Suprapubic skin (tissue), 4 donors: ENCODE data around the gene CELF4. TPM values are rescaled to one million over a fixed set of nuclear protein-coding genes. Genes with fewer than 3 reads are reported as not detected.

ENCODE experiments used
- DNase-seq, 2 donors: peaks; one replicate each; pipeline ENCODE4 v3.0.0-alpha.2; 2019; ENCODE audit warnings: low spot score in 2 of 2
- H3K27ac ChIP-seq: fragments of 200-600 bp; sonication (generic); one replicate; pipeline ENCODE4 v1.5.1; 2019
- H3K27me3 ChIP-seq: fragments of 200-600 bp; sonication (generic); one replicate; pipeline ENCODE4 v1.5.1; 2019
- H3K36me3 ChIP-seq: fragments of 200-600 bp; sonication (generic); one replicate; pipeline ENCODE4 v1.5.1; 2019
- H3K4me1 ChIP-seq: fragments of 200-600 bp; sonication (generic); one replicate; pipeline ENCODE4 v1.5.1; 2019
- H3K4me3 ChIP-seq: fragments of 200-600 bp; sonication (generic); one replicate; pipeline ENCODE4 v1.5.1; 2019; ENCODE audit warnings: mild to moderate bottlenecking
- H3K9me3 ChIP-seq: fragments of 200-600 bp; sonication (generic); one replicate; pipeline ENCODE4 v1.5.1; 2019
- EP300 ChIP-seq: sonication (generic); formaldehyde crosslinking; IDR thresholded peaks from one replicate; pipeline ENCODE4 v1.6.1; 2017; ENCODE audit warnings: antibody characterized with exemption
- POLR2A ChIP-seq, 2 donors: fragments of 450-650 bp; IDR thresholded peaks; one replicate each; pipeline ENCODE4 v1.6.1; 2017; ENCODE audit warnings: antibody characterized with exemption in 2 of 2, mild to moderate bottlenecking in 2 of 2, moderate library complexity in 2 of 2
- POLR2AphosphoS5 ChIP-seq, 3 donors: sonication (generic); formaldehyde crosslinking; IDR thresholded peaks; one replicate each; pipeline ENCODE4 v1.6.1; 2017; ENCODE audit warnings: antibody characterized with exemption in 3 of 3
- WGBS: methylation state at CpG from one replicate; pipeline ENCODE4 v1.1.5; 2018; 5-methylcytosine and 5-hydroxymethylcytosine counted together
- total RNA-seq, 4 donors: library from RNA; depleted of rRNA; stranded (reverse); fragments of >200 nt; gene quantifications; one replicate each; pipeline ENCODE4 v1.1.0, GENCODE V29; 2016
- TF ChIP-seq, protein P1 (sequence below), 2 donors: fragments of 200-600 bp in 1 of 2; fragments of 450-650 bp in 1 of 2; sonication (generic) in 1 of 2; IDR thresholded peaks; one replicate each; pipeline ENCODE4 v1.5.1; 2016 to 2019; ENCODE audit warnings: antibody characterized with exemption in 2 of 2, mild to moderate bottlenecking in 1 of 2, moderate library complexity in 1 of 2

Gene CELF4
- total RNA-seq, 4 donors from 2014 or later = not detected

DNA sequence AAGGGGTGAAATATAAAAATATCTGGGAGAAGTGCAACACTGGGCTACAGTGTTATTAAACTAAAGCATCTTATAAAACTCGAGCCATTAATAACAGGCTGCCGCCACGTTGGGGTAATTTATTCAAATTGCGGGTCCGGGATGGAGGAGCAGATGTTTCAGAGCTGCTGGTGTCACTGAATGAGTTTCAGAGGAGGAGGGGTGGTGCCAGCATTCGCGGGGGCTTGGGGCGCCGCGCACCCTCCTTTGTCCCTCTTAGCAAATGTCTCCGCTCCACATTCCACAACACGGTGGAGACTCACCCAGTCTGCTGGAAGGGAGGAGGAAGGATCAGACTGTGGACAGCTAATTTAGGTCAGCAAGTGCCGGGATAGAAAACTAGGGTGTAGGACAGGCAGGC, 260.5 kb downstream of the CELF4 start:
- no peak for TF ChIP-seq EP300
- no peak for TF ChIP-seq POLR2AphosphoS5 (IDR thresholded peaks at IDR 0.05)
- TF ChIP-seq, protein P1, sequence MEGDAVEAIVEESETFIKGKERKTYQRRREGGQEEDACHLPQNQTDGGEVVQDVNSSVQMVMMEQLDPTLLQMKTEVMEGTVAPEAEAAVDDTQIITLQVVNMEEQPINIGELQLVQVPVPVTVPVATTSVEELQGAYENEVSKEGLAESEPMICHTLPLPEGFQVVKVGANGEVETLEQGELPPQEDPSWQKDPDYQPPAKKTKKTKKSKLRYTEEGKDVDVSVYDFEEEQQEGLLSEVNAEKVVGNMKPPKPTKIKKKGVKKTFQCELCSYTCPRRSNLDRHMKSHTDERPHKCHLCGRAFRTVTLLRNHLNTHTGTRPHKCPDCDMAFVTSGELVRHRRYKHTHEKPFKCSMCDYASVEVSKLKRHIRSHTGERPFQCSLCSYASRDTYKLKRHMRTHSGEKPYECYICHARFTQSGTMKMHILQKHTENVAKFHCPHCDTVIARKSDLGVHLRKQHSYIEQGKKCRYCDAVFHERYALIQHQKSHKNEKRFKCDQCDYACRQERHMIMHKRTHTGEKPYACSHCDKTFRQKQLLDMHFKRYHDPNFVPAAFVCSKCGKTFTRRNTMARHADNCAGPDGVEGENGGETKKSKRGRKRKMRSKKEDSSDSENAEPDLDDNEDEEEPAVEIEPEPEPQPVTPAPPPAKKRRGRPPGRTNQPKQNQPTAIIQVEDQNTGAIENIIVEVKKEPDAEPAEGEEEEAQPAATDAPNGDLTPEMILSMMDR (IDR thresholded peaks at IDR 0.05) = no peak
- TF ChIP-seq POLR2A (IDR thresholded peaks at IDR 0.05) = no peak
- Histone ChIP-seq H3K27me3 (no peaks in the 10 kb centered on the region), H3K27ac (no peak overlapping the region), H3K4me1 (peaks cover 2% of the 10 kb centered on the region), H3K4me3 (no peak overlapping the region), H3K36me3 (no peaks in the 10 kb centered on the region), H3K9me3 (no peaks in the 10 kb centered on the region)
- DNase-seq = no peak
- 59% methylated on average over 13 of the region's 13 CpGs for WGBS

DNA sequence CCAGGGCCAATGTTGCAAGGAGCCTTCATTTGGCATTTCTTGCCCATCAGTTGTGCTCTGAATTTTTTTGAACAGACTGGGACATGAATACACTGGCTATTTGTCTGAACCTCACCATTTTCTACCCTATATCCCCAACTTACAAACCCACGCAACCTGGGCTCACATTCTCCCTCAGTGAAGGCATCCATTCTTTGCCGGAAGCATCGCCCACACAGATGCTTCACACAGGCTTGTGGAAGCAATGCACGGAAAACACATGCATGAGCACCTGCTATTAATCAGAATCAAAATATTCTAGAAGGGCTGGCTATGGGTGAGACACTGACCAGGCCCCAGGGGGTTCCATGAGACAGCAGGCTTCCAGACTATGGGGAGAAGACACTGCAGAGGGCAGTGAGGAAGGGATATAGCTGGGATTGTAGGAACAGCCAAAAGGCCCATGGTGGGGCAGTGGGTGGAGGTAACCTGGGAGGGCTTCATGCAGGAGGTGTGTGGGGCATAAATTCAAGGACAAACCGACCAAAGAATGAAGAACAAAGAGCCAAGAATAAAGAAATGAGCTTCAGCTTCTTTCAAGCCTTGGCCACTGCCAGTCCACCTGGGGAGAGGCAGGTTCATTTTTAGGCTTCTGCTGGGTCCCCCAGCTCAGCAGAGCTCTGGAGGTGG, 261.5 kb downstream of the CELF4 start:
- no peak overlapping the region for H3K27ac ChIP-seq
- H3K9me3 ChIP-seq = no peaks in the 10 kb centered on the region
- no peaks in the 10 kb centered on the region for H3K27me3 ChIP-seq
- no peak overlapping the region for H3K4me3 ChIP-seq
- H3K4me1 ChIP-seq = peaks cover 11% of the 10 kb centered on the region
- DNase-seq = no peak
- no peak for TF ChIP-seq EP300
- TF ChIP-seq POLR2A (IDR thresholded peaks at IDR 0.05) = no peak
- TF ChIP-seq, protein P1 (IDR thresholded peaks at IDR 0.05) = no peak
- H3K36me3 ChIP-seq = no peaks in the 10 kb centered on the region
- WGBS = 75% methylated on average over 5 of the region's 5 CpGs

DNA sequence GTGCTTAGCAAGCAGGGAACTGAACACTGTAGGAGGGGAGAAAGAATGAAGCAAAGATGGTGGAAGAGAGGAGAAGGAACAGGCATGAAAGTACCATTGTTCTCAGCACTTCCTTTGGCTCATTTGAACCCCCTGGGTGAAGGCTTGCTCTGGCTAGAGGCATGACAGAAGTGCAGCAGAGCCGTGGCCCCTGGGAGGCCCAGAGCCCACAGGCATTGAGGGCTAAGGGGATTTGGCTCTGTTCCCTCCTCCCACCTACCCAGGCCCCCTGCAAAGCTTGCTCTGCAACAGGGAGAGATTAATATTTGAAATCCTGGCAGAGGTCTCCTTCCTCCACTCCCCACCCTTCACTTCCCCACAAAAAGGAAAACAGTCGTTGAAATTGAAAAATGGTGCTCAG, 262.6 kb downstream of the CELF4 start:
- Histone ChIP-seq H3K27ac (no peak overlapping the region), H3K27me3 (no peaks in the 10 kb centered on the region), H3K4me1 (peaks cover 14% of the 10 kb centered on the region), H3K9me3 (no peaks in the 10 kb centered on the region), H3K36me3 (no peaks in the 10 kb centered on the region), H3K4me3 (no peak overlapping the region)
- DNase-seq = no peak
- 41% methylated on average over 2 of the region's 2 CpGs for whole genome bisulfite sequencing
- no peak for TF ChIP-seq POLR2AphosphoS5 (IDR thresholded peaks at IDR 0.05)
- TF ChIP-seq POLR2A (IDR thresholded peaks at IDR 0.05) = no peak
- TF ChIP-seq EP300 = no peak
- TF ChIP-seq, protein P1 (IDR thresholded peaks at IDR 0.05) = no peak

DNA sequence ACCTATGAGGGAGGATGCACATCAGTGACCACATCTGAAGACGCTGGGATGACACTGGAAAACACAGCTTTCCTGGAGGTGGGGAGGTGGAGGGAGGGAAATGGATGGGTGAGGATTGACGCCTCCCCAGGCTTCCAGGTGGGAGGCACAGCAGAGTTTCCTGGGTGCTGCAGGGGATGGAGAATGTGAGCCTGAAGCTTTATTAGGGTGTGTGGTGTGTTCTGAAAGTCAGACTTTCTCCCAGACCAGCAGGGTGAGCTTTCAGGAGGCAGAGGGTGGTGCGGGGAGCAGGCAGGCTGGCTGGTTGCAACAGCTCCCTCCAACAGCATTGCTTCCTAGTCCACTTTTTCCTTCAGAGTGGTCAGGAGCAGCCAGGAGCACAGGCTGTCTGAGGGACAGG, 263.1 kb downstream of the CELF4 start:
- TF ChIP-seq POLR2AphosphoS5 (IDR thresholded peaks at IDR 0.05) = no peak
- TF ChIP-seq POLR2A (IDR thresholded peaks at IDR 0.05) = no peak
- TF ChIP-seq EP300 = no peak
- TF ChIP-seq, protein P1 (IDR thresholded peaks at IDR 0.05) = no peak
- DNase-seq = no peak
- no peak overlapping the region for H3K27ac ChIP-seq
- H3K27me3 ChIP-seq = no peaks in the 10 kb centered on the region
- H3K4me1 ChIP-seq = peaks cover 14% of the 10 kb centered on the region
- no peaks in the 10 kb centered on the region for H3K9me3 ChIP-seq
- WGBS = 77% methylated on average over 3 of the region's 3 CpGs
- no peak overlapping the region for H3K4me3 ChIP-seq
- no peaks in the 10 kb centered on the region for H3K36me3 ChIP-seq

DNA sequence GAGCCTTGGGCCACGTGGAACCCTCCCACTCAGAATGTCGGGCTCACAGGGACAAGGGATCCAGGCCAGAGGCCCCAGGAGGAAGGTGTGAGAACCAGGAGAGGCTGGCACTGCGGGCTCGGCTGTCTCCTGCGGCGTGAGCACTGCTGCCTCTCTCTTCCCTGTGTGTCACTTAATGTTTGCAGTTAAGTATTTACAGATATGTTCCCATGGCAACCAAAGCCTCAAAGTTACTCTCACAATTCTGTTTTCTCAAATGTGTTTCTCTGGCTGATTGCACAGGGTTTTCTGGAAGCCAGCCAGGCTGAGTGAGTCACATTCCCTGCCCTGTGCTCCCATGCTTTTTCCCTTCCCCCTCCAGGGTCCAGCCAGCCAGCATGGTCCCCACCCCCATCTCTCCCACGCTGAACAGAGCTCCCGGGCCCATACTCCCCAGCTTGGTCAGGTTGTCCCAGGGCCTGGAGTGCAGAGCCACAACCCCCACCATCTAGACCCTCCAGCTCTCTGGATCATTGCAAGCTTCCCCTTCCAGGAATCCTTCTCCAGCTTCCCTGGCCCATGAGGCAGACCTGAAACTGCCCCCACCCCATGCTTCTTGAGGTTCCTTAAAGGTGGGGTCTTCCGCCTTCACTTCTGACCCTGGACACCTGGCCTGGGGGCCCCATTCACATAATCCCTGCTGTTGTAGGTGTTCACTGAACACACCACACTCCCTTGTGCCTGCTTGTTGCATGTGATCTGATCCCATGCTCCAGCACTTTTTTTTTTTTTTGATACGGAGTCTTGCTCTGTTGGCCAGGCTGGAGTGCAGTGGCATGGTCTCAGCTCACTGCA, 265.9 kb downstream of the CELF4 start:
- no peaks in the 10 kb centered on the region for H3K36me3 ChIP-seq
- peaks cover 14% of the 10 kb centered on the region for H3K4me1 ChIP-seq
- TF ChIP-seq, protein P1 (IDR thresholded peaks at IDR 0.05) = no peak
- TF ChIP-seq POLR2AphosphoS5 (IDR thresholded peaks at IDR 0.05) (no peak), POLR2A (IDR thresholded peaks at IDR 0.05) (no peak), EP300 (no peak)
- H3K27me3 ChIP-seq = no peaks in the 10 kb centered on the region
- no peak overlapping the region for H3K27ac ChIP-seq
- peak in 1 of 2 donors; percentile 80 for DNase-seq
- H3K9me3 ChIP-seq = no peaks in the 10 kb centered on the region
- WGBS = 21% methylated on average over 10 of the region's 10 CpGs
- H3K4me3 ChIP-seq = no peak overlapping the region
